Activated T-helper 17 cell treated with anti-CD3 and anti-CD28 coated beads, Interleukin-2, amount 50 U/mL, for 72 hours (primary cell): Measurements from ENCODE around the gene EPC2. TPM values are rescaled to one million over a fixed set of nuclear protein-coding genes. Genes with fewer than 3 reads are reported as not detected.

Experiments used
- ATAC-seq: fragments of 150-1000 bp; cut with Tn5 transposase; replicated peaks from 2 replicates; pipeline ENCODE4 v1.10.0; 2021; ENCODE audit warnings: mild to moderate bottlenecking, moderate library complexity
- H3K27ac Mint-ChIP-seq: one replicate; pipeline ENCODE4 v1.8.0; 2022; ENCODE audit warnings: mixed read lengths
- H3K27me3 Mint-ChIP-seq: one replicate; pipeline ENCODE4 v1.8.0; 2022; ENCODE audit warnings: mixed read lengths
- H3K36me3 Mint-ChIP-seq: one replicate; pipeline ENCODE4 v1.8.0; 2022; ENCODE audit warnings: low read depth, mild to moderate bottlenecking, mixed read lengths
- H3K4me1 Mint-ChIP-seq: one replicate; pipeline ENCODE4 v1.8.0; 2022; ENCODE audit warnings: mixed read lengths
- H3K4me3 Mint-ChIP-seq: one replicate; pipeline ENCODE4 v1.8.0; 2022; ENCODE audit warnings: mild to moderate bottlenecking, mixed read lengths
- H3K9me3 Mint-ChIP-seq: one replicate; pipeline ENCODE4 v1.8.0; 2022; ENCODE audit warnings: mixed read lengths
- total RNA-seq, 2 donors: library from RNA; stranded (reverse); gene quantifications; one replicate each; pipeline ENCODE4 v1.2.3, GENCODE V29; 2022

The EPC2 gene
- 10 to 100 TPM; 22.5 to 25.7 TPM for total RNA-seq

- peak; percentile 61 for ATAC-seq
- Mint-ChIP-seq H3K27ac (peak within 1 kb of the TSS; percentile 91), H3K36me3 (peaks cover 24% of the 10 kb centered on the region), H3K9me3 (no peaks in the 10 kb centered on the region), H3K4me3 (peak within 1 kb of the TSS; percentile 88), H3K4me1 (peaks cover 25% of the 10 kb centered on the region), H3K27me3 (no peaks in the 10 kb centered on the region)
These were observed at the start of gene EPC2 for GRCh38 chr2:148643998-148644882. Gene EPC2 (plus strand): TSS chr2:148644751. CDS start chr2:148645018, 267 bp downstream.

GRCh38 chr2:148596018-148596417 is 48.5 kb upstream of the EPC2 start:
- no peak overlapping the region for H3K4me3 Mint-ChIP-seq
- no peak overlapping the region for H3K27ac Mint-ChIP-seq
- no peak for ATAC-seq
- no peaks in the 10 kb centered on the region for H3K36me3 Mint-ChIP-seq
- H3K4me1 Mint-ChIP-seq = no peaks in the 10 kb centered on the region
- no peaks in the 10 kb centered on the region for H3K9me3 Mint-ChIP-seq
- H3K27me3 Mint-ChIP-seq = peaks cover 3% of the 10 kb centered on the region

- Mint-ChIP-seq H3K4me1 (peaks cover 5% of the 10 kb centered on the region), H3K36me3 (no peaks in the 10 kb centered on the region), H3K9me3 (no peaks in the 10 kb centered on the region), H3K27ac (no peak overlapping the region), H3K27me3 (peaks cover 3% of the 10 kb centered on the region), H3K4me3 (no peak overlapping the region)
- no peak for ATAC-seq
These were observed 45.2 kb upstream of the EPC2 start for GRCh38 chr2:148599109-148599991.

- peak overlapping the region; percentile 83 for H3K27ac Mint-ChIP-seq
- H3K36me3 Mint-ChIP-seq = no peaks in the 10 kb centered on the region
- ATAC-seq = peak; percentile 63
- peak overlapping the region; percentile 67 for H3K4me3 Mint-ChIP-seq
- H3K27me3 Mint-ChIP-seq = peaks cover 3% of the 10 kb centered on the region
- H3K4me1 Mint-ChIP-seq = peaks cover 5% of the 10 kb centered on the region
- H3K9me3 Mint-ChIP-seq = no peaks in the 10 kb centered on the region
These were observed 41.5 kb upstream of the EPC2 start for GRCh38 chr2:148602885-148603561.

GRCh38 chr2:148603562-148603920 is 41.0 kb upstream of the EPC2 start:
- peak; percentile 96 for ATAC-seq
- Mint-ChIP-seq H3K4me3 (peak overlapping the region; percentile 67), H3K27ac (peak overlapping the region; percentile 83), H3K4me1 (peaks cover 5% of the 10 kb centered on the region), H3K27me3 (peaks cover 3% of the 10 kb centered on the region), H3K9me3 (no peaks in the 10 kb centered on the region), H3K36me3 (no peaks in the 10 kb centered on the region)

GRCh38 chr2:148604927-148605326 is 39.6 kb upstream of the EPC2 start:
- peak overlapping the region; percentile 15 for H3K27ac Mint-ChIP-seq
- no peak for ATAC-seq
- no peaks in the 10 kb centered on the region for H3K9me3 Mint-ChIP-seq
- H3K27me3 Mint-ChIP-seq = no peaks in the 10 kb centered on the region
- peaks cover 5% of the 10 kb centered on the region for H3K4me1 Mint-ChIP-seq
- H3K36me3 Mint-ChIP-seq = no peaks in the 10 kb centered on the region
- no peak overlapping the region for H3K4me3 Mint-ChIP-seq

- Mint-ChIP-seq H3K27ac (no peak overlapping the region), H3K4me1 (peaks cover 5% of the 10 kb centered on the region), H3K4me3 (no peak overlapping the region), H3K9me3 (no peaks in the 10 kb centered on the region), H3K36me3 (no peaks in the 10 kb centered on the region), H3K27me3 (no peaks in the 10 kb centered on the region)
- no peak for ATAC-seq
These were observed 37.0 kb upstream of the EPC2 start for GRCh38 chr2:148607566-148607965.

GRCh38 chr2:148613231-148614013 is 31.1 kb upstream of the EPC2 start:
- no peak for ATAC-seq
- Mint-ChIP-seq H3K36me3 (no peaks in the 10 kb centered on the region), H3K4me3 (no peak overlapping the region), H3K27ac (peak overlapping the region; percentile 64), H3K27me3 (no peaks in the 10 kb centered on the region), H3K4me1 (peaks cover 10% of the 10 kb centered on the region), H3K9me3 (no peaks in the 10 kb centered on the region)

- peaks cover 10% of the 10 kb centered on the region for H3K4me1 Mint-ChIP-seq
- H3K27ac Mint-ChIP-seq = peak overlapping the region; percentile 64
- ATAC-seq = peak; percentile 19
- H3K36me3 Mint-ChIP-seq = no peaks in the 10 kb centered on the region
- no peaks in the 10 kb centered on the region for H3K9me3 Mint-ChIP-seq
- peaks cover 3% of the 10 kb centered on the region for H3K27me3 Mint-ChIP-seq
- H3K4me3 Mint-ChIP-seq = peak overlapping the region; percentile 17
These were observed 30.6 kb upstream of the EPC2 start for GRCh38 chr2:148614014-148614321.

GRCh38 chr2:148614322-148615049 is 30.1 kb upstream of the EPC2 start:
- peak overlapping the region; percentile 64 for H3K27ac Mint-ChIP-seq
- peaks cover 3% of the 10 kb centered on the region for H3K27me3 Mint-ChIP-seq
- ATAC-seq = peak; percentile 92
- H3K4me3 Mint-ChIP-seq = peak overlapping the region; percentile 17
- no peaks in the 10 kb centered on the region for H3K36me3 Mint-ChIP-seq
- H3K4me1 Mint-ChIP-seq = peaks cover 10% of the 10 kb centered on the region
- no peaks in the 10 kb centered on the region for H3K9me3 Mint-ChIP-seq

GRCh38 chr2:148615381-148615841 is 29.1 kb upstream of the EPC2 start:
- peaks cover 3% of the 10 kb centered on the region for H3K9me3 Mint-ChIP-seq
- H3K4me1 Mint-ChIP-seq = peaks cover 10% of the 10 kb centered on the region
- no peak for ATAC-seq

GRCh38 chr2:148616662-148617061 is 27.9 kb upstream of the EPC2 start:
- Mint-ChIP-seq H3K9me3 (peaks cover 3% of the 10 kb centered on the region), H3K36me3 (no peaks in the 10 kb centered on the region), H3K27ac (no peak overlapping the region), H3K27me3 (peaks cover 3% of the 10 kb centered on the region), H3K4me1 (peaks cover 10% of the 10 kb centered on the region), H3K4me3 (no peak overlapping the region)
- no peak for ATAC-seq

More at GRCh38 chr2:148615381-148615841, 29.1 kb upstream of the EPC2 start:
- no peak overlapping the region for H3K4me3 Mint-ChIP-seq
- peaks cover 3% of the 10 kb centered on the region for H3K27me3 Mint-ChIP-seq
- no peaks in the 10 kb centered on the region for H3K36me3 Mint-ChIP-seq
- H3K27ac Mint-ChIP-seq = no peak overlapping the region

GRCh38 chr2:148617219-148617618 is 27.3 kb upstream of the EPC2 start:
- no peak overlapping the region for H3K4me3 Mint-ChIP-seq
- no peaks in the 10 kb centered on the region for H3K36me3 Mint-ChIP-seq
- H3K9me3 Mint-ChIP-seq = peaks cover 3% of the 10 kb centered on the region
- H3K4me1 Mint-ChIP-seq = peaks cover 10% of the 10 kb centered on the region
- no peak for ATAC-seq
- H3K27ac Mint-ChIP-seq = no peak overlapping the region
- H3K27me3 Mint-ChIP-seq = peaks cover 3% of the 10 kb centered on the region
